HepG2 (cell line): ENCODE results near the gene ZNF530. TPM values are rescaled to one million over a fixed set of nuclear protein-coding genes. Genes with fewer than 3 reads are reported as not detected.

Source experiments
- ATF2 ChIP-seq: sonication (generic); formaldehyde crosslinking; IDR thresholded peaks from 2 replicates; pipeline ENCODE4 v1.4.0; 2020; ENCODE audit warnings: missing genetic modification reagents
- ATF7 ChIP-seq, 2 experiments: fragments of 450-650 bp in 1 of 2; sonication (generic) in 1 of 2; formaldehyde crosslinking in 1 of 2; IDR thresholded peaks; 2 replicates each; pipeline versions ENCODE4 v1.4.0 to v1.6.1; 2016 to 2020; ENCODE audit warnings: antibody characterized with exemption in 1 of 2, mild to moderate bottlenecking in 1 of 2, missing genetic modification reagents in 1 of 2
- CEBPG ChIP-seq: IDR thresholded peaks from 2 replicates; pipeline ENCODE4 v1.6.1; 2016
- GABPA ChIP-seq, 2 experiments: IDR thresholded peaks; 2 replicates each; pipeline ENCODE4 v1.6.1; 2011 to 2016; ENCODE audit warnings: low read depth in 2 of 2, low read length in 1 of 2, missing biosample characterization in 1 of 2, missing genetic modification characterization in 1 of 2
- HCFC1 ChIP-seq: fragments of 150-350 bp; IDR thresholded peaks from 2 replicates; pipeline ENCODE4 v1.6.1; 2014; ENCODE audit warnings: low read depth, low read length
- MAF1 ChIP-seq: sonication (generic); formaldehyde crosslinking; IDR thresholded peaks from 2 replicates; pipeline ENCODE4 v1.5.0; 2020; ENCODE audit warnings: missing genetic modification reagents, borderline replicate concordance
- MYC ChIP-seq: sonication (generic); formaldehyde crosslinking; IDR thresholded peaks from 2 replicates; pipeline ENCODE4 v1.9.0; 2021; ENCODE audit warnings: missing genetic modification reagents, borderline replicate concordance
- PAWR ChIP-seq: sonication (generic); formaldehyde crosslinking; IDR thresholded peaks from 2 replicates; pipeline ENCODE4 v1.4.0; 2020; ENCODE audit warnings: missing genetic modification reagents, mild to moderate bottlenecking, borderline replicate concordance
- RBFOX2 ChIP-seq: fragments of 200-400 bp; formaldehyde crosslinking; IDR thresholded peaks from 2 replicates; pipeline ENCODE4 v1.6.1; 2017; ENCODE audit warnings: low read depth, mild to moderate bottlenecking, low read length
- RORA ChIP-seq: sonication (generic); formaldehyde crosslinking; IDR thresholded peaks from 2 replicates; pipeline ENCODE4 v1.5.0; 2020; ENCODE audit warnings: mild to moderate bottlenecking, missing genetic modification reagents, moderate library complexity
- SNAPC4 ChIP-seq: sonication (generic); formaldehyde crosslinking; IDR thresholded peaks from 2 replicates; pipeline ENCODE4 v1.4.0; 2020; ENCODE audit warnings: mild to moderate bottlenecking, missing genetic modification reagents
- SOX6 ChIP-seq, 2 experiments: fragments of 450-650 bp in 1 of 2; sonication (generic) in 1 of 2; formaldehyde crosslinking in 1 of 2; IDR thresholded peaks; 2 replicates each; pipeline versions ENCODE4 v1.4.0 to v1.6.1; 2017 to 2020; ENCODE audit warnings: antibody characterized with exemption in 1 of 2, mild to moderate bottlenecking in 1 of 2, missing genetic modification reagents in 1 of 2
- SP2 ChIP-seq: sonication (generic); formaldehyde crosslinking; IDR thresholded peaks from 2 replicates; pipeline ENCODE4 v1.5.1; 2020; ENCODE audit warnings: mild to moderate bottlenecking, missing genetic modification reagents
- SRF ChIP-seq: IDR thresholded peaks from 2 replicates; pipeline ENCODE4 v1.6.1; 2011; ENCODE audit warnings: mild to moderate bottlenecking, low read depth, low read length, moderate library complexity
- TFDP1 ChIP-seq: IDR thresholded peaks from 2 replicates; pipeline ENCODE4 v1.6.1; 2016; ENCODE audit warnings: missing compliant biosample characterization, missing genetic modification reagents, borderline replicate concordance
- YY1 ChIP-seq: IDR thresholded peaks from 2 replicates; pipeline ENCODE4 v1.6.1; 2011; ENCODE audit warnings: low read length, low read depth, moderate library complexity, mild to moderate bottlenecking; ENCODE audit not compliant: insufficient read depth, insufficient replicate concordance
- ZNF136 ChIP-seq: sonication (generic); formaldehyde crosslinking; IDR thresholded peaks from 2 replicates; pipeline ENCODE4 v1.8.1; 2022; ENCODE audit warnings: low read depth, mild to moderate bottlenecking, moderate library complexity, missing genetic modification reagents
- ZNF235 ChIP-seq: sonication (generic); formaldehyde crosslinking; IDR thresholded peaks from 2 replicates; pipeline ENCODE4 v1.8.1; 2023; ENCODE audit warnings: mild to moderate bottlenecking, missing genetic modification reagents, borderline replicate concordance
- ZNF331 ChIP-seq: sonication (generic); formaldehyde crosslinking; IDR thresholded peaks from 2 replicates; pipeline ENCODE4 v1.4.0; 2020; ENCODE audit warnings: missing genetic modification reagents
- ZNF567 ChIP-seq: sonication (generic); formaldehyde crosslinking; IDR thresholded peaks from 2 replicates; pipeline ENCODE4 v1.8.1; 2023; ENCODE audit warnings: mild to moderate bottlenecking, missing genetic modification reagents, borderline replicate concordance
- ZNF678 ChIP-seq: sonication (generic); formaldehyde crosslinking; IDR thresholded peaks from 2 replicates; pipeline ENCODE4 v1.4.0; 2020; ENCODE audit warnings: mild to moderate bottlenecking, missing genetic modification reagents
- ZSCAN21 ChIP-seq: sonication (generic); formaldehyde crosslinking; IDR thresholded peaks from 2 replicates; pipeline ENCODE4 v1.8.0; 2022; ENCODE audit warnings: mild to moderate bottlenecking, missing genetic modification reagents, moderate library complexity, borderline replicate concordance
- polyA plus RNA-seq, 8 experiments: library from polyadenylated mRNA; depleted of rRNA in 3 of 8; stranded (reverse) in 7 of 8; unstranded in 1 of 8; fragments of >200 nt; fragmentation: Illumina TruSeq in 4 of 8; extraction: Trizol in 4 of 8; gene quantifications; 2 replicates each; pipeline versions ENCODE4 v1.2.1 to v1.2.3, GENCODE V29; 2011 to 2016; ENCODE audit warnings: low read depth in 4 of 8, missing spikeins in 1 of 8, mixed read lengths in 1 of 8; ENCODE audit not compliant: insufficient read depth in 1 of 8
- total RNA-seq, 5 experiments: library from RNA; depleted of rRNA; stranded (reverse); fragments of >200 nt; fragmentation: Illumina TruSeq; extraction: Trizol; gene quantifications; 2 replicates each; pipeline ENCODE4 v1.2.3, GENCODE V29; 2016; ENCODE audit warnings: low read depth in 1 of 5

ZNF530 gene
- total and polyA plus RNA-seq, 2 of the 13 experiments (the other 11 are each of a cell fraction or from before 2014, with no cell fraction given): 1.1 to 7.8 TPM

- TF ChIP-seq PAWR (CRISPR knock-in tag) (0 out of 2 replicates have a peak, but pooled peaks have one; percentile 46), SNAPC4 (CRISPR knock-in tag) (no peak), ATF2 (CRISPR knock-in tag) (no peak), GABPA (IDR thresholded peaks at IDR 0.05; ENCODE audit: low read depth, low read length) (peak; percentile 95), GABPA (CRISPR knock-in tag; IDR thresholded peaks at IDR 0.05; ENCODE audit: low read depth) (peak; percentile 99), HCFC1 (peak; percentile 90), ATF7 (IDR thresholded peaks at IDR 0.05) (no peak), ATF7 (CRISPR knock-in tag; IDR thresholded peaks at IDR 0.05) (no peak), ZNF136 (no peak), YY1 (no peak), MAF1 (CRISPR knock-in tag) (no peak), ZNF678 (CRISPR knock-in tag) (no peak), SP2 (CRISPR knock-in tag) (peak; percentile 94), ZSCAN21 (CRISPR knock-in tag) (no peak), MYC (peak; percentile 70; the same call in 1 of the 2 replicates), CEBPG (CRISPR knock-in tag) (no peak), SOX6 (IDR thresholded peaks at IDR 0.05) (no peak), SOX6 (CRISPR knock-in tag; IDR thresholded peaks at IDR 0.05) (no peak), ZNF235 (CRISPR knock-in tag) (no peak), TFDP1 (CRISPR knock-in tag) (peak; percentile 37; the same call in 1 of the 2 replicates), RBFOX2 (peak; percentile 88), RORA (CRISPR knock-in tag) (no peak), SRF (no peak), ZNF567 (CRISPR knock-in tag) (no peak), ZNF331 (CRISPR knock-in tag) (0 out of 2 replicates have a peak, but pooled peaks have one; percentile 8)
These were observed 40.2 kb upstream of the ZNF530 start, which contains the start of gene ZNF550 (continued) for GRCh38 chr19:57559404-57560025.
